HepG2 (cell line): ENCODE data around the gene GMPPB. TPM values are rescaled to one million over a fixed set of nuclear protein-coding genes. Genes with fewer than 3 reads are reported as not detected.

Experiments used
- ATAC-seq: fragments of 200-7000 bp; cut with Tn5 transposase; 3 replicates; pipeline ENCODE4 v1.9.1; 2020; ENCODE audit warnings: mild to moderate bottlenecking, moderate library complexity
- BruUV-seq: library from RNA; stranded (reverse); fragments of 400-500 nt; replicated peaks from 2 replicates; lab custom pipeline; 2021; lab: Mats Ljungman, UMichigan
- CTCF ChIA-PET: fragments of 300-600 bp; formaldehyde crosslinking; extraction: SDS; loops from one replicate; lab custom pipeline; 2021; ENCODE audit warnings: low total read pairs, inconsistent platforms, low intra/inter-chr PET ratio; lab: Yijun Ruan, JAX
- POLR2A ChIA-PET: fragments of 350-600 bp; sonication (Branson Sonifier 250); formaldehyde crosslinking; loops from one replicate; lab custom pipeline; 2020; ENCODE audit warnings: antibody characterized with exemption, inconsistent platforms; lab: Yijun Ruan, JAX
- DNase-seq: peaks from one replicate; pipeline ENCODE4 v3.0.0-alpha.2; 2015; ENCODE audit warnings: low spot score
- FAIRE-seq: peaks from 3 replicates; lab custom pipeline; 2011; peaks lifted over from hg19 to GRCh38; lab: Jason Lieb, UNC
- H2AFZ ChIP-seq: one replicate; pipeline ENCODE4 v1.6.1; 2011; ENCODE audit warnings: low read length, inconsistent platforms
- H3K27ac ChIP-seq: fragments of 300-600 bp; 3 replicates; pipeline ENCODE4 v1.8.0; 2011; ENCODE audit warnings: mixed run types, mild to moderate bottlenecking, mixed read lengths, low read length, inconsistent platforms; ENCODE audit not compliant: insufficient read depth; ENCODE audit errors: extremely low read length
- H3K27me3 ChIP-seq, 2 experiments: fragments of 200-600 bp in 1 of 2; 2 replicates in 1 of 2; 3 replicates in 1 of 2; pipeline versions ENCODE4 v1.6.0 to v1.8.0; 2011; ENCODE audit warnings: low read length in 2 of 2, mild to moderate bottlenecking in 2 of 2, moderate library complexity in 2 of 2, inconsistent platforms in 1 of 2; ENCODE audit not compliant: insufficient read depth in 2 of 2, control insufficient read depth in 1 of 2
- H3K36me3 ChIP-seq, 2 experiments: fragments of 200-600 bp in 1 of 2; replicated peaks in 1 of 2; 2 replicates in 1 of 2; 3 replicates in 1 of 2; pipeline versions ENCODE4 v1.5.1 to v1.8.0; 2011; ENCODE audit warnings: low read length in 2 of 2, inconsistent platforms in 1 of 2; ENCODE audit not compliant: insufficient read depth in 2 of 2, control insufficient read depth in 1 of 2
- H3K4me1 ChIP-seq: 2 replicates; pipeline ENCODE4 v1.5.1; 2012; ENCODE audit warnings: low read length, inconsistent platforms; ENCODE audit not compliant: insufficient read depth
- H3K4me2 ChIP-seq: 2 replicates; pipeline ENCODE4 v1.6.0; 2011; ENCODE audit warnings: low read depth, low read length, inconsistent platforms
- H3K4me3 ChIP-seq, 3 experiments: fragments of 200-600 bp in 1 of 3; sonication (generic), shearing (Covaris generic) in 1 of 3; replicated peaks in 1 of 3; 2 replicates each; pipeline ENCODE4 v1.5.1; 2011 to 2016; ENCODE audit warnings: low read length in 3 of 3, inconsistent platforms in 2 of 3, low read depth in 2 of 3, mild to moderate bottlenecking in 2 of 3, control low read depth in 1 of 3, mixed read lengths in 1 of 3; ENCODE audit not compliant: insufficient read depth in 1 of 3
- H3K79me2 ChIP-seq: one replicate; pipeline ENCODE4 v1.6.1; 2011; ENCODE audit warnings: low read length, inconsistent platforms; ENCODE audit not compliant: insufficient read depth
- H3K9ac ChIP-seq: 2 replicates; pipeline ENCODE4 v1.6.0; 2011; ENCODE audit warnings: mild to moderate bottlenecking, low read depth, low read length, inconsistent platforms; ENCODE audit not compliant: insufficient read depth
- H3K9me3 ChIP-seq: 2 replicates; pipeline ENCODE4 v1.5.1; 2012; ENCODE audit warnings: mild to moderate bottlenecking, low read length
- H4K20me1 ChIP-seq: 2 replicates; pipeline ENCODE4 v1.6.0; 2011; ENCODE audit warnings: inconsistent platforms, mild to moderate bottlenecking, low read length, moderate library complexity; ENCODE audit not compliant: insufficient read depth
- CBX2 ChIP-seq, 2 experiments: fragments of 200-600 bp in 1 of 2; sonication (generic); formaldehyde crosslinking in 1 of 2; IDR thresholded peaks; 2 replicates each; pipeline versions ENCODE4 v1.7.0 to v1.8.1; 2018 to 2022; ENCODE audit warnings: low read depth in 2 of 2, low read length in 1 of 2, mild to moderate bottlenecking in 1 of 2, missing genetic modification reagents in 1 of 2
- DRAP1 ChIP-seq: IDR thresholded peaks from 2 replicates; pipeline ENCODE4 v1.6.1; 2016; ENCODE audit warnings: missing genetic modification reagents, missing compliant biosample characterization
- NFE2L1 ChIP-seq: sonication (generic); formaldehyde crosslinking; IDR thresholded peaks from 2 replicates; pipeline ENCODE4 v1.4.0; 2020; ENCODE audit warnings: missing genetic modification reagents, mild to moderate bottlenecking, borderline replicate concordance
- NFRKB ChIP-seq: fragments of 450-650 bp; IDR thresholded peaks from 2 replicates; pipeline ENCODE4 v1.6.1; 2017
- STAT5B ChIP-seq: sonication (generic); formaldehyde crosslinking; IDR thresholded peaks from 2 replicates; pipeline ENCODE4 v1.4.0; 2020; ENCODE audit warnings: missing genetic modification reagents
- ZNF121 ChIP-seq: sonication (generic); formaldehyde crosslinking; IDR thresholded peaks from 2 replicates; pipeline ENCODE4 v1.5.0; 2020; ENCODE audit warnings: mild to moderate bottlenecking, missing genetic modification reagents
- ZNF263 ChIP-seq: sonication (generic); formaldehyde crosslinking; IDR thresholded peaks from 2 replicates; pipeline ENCODE4 v1.4.0; 2020; ENCODE audit warnings: missing genetic modification reagents
- ZNF549 ChIP-seq: sonication (generic); formaldehyde crosslinking; IDR thresholded peaks from 2 replicates; pipeline ENCODE4 v1.5.0; 2020; ENCODE audit warnings: missing genetic modification reagents
- ZNF777 ChIP-seq: sonication (generic); formaldehyde crosslinking; IDR thresholded peaks from 2 replicates; pipeline ENCODE4 v1.4.0; 2020; ENCODE audit warnings: missing genetic modification reagents
- WGBS: methylation state at CpG from one replicate; pipeline ENCODE4 v1.1.6; 2017; ENCODE audit warnings: low lambda C conversion rate; 5-methylcytosine and 5-hydroxymethylcytosine counted together
- in situ Hi-C: cut with HindIII; loops from 2 replicates; pipeline ENCODE4 v1.10.0; 2017; ENCODE audit warnings: low pct_unique_long_range_greater_than_20kb; ENCODE audit not compliant: extremely low pct_ligation_motif_present
- intact Hi-C: fragments of 100-400 bp; cut with micrococcal nuclease; formaldehyde crosslinking; loops from one replicate; pipeline ENCODE4 v1.10.0; 2022; ENCODE audit not compliant: unreplicated experiment
- polyA plus RNA-seq, 8 experiments: library from polyadenylated mRNA; depleted of rRNA in 3 of 8; stranded (reverse) in 7 of 8; unstranded in 1 of 8; fragments of >200 nt; fragmentation: Illumina TruSeq in 4 of 8; extraction: Trizol in 4 of 8; gene quantifications; 2 replicates each; pipeline versions ENCODE4 v1.2.1 to v1.2.3, GENCODE V29; 2011 to 2016; ENCODE audit warnings: low read depth in 4 of 8, missing spikeins in 1 of 8, mixed read lengths in 1 of 8; ENCODE audit not compliant: insufficient read depth in 1 of 8
- total RNA-seq, 5 experiments: library from RNA; depleted of rRNA; stranded (reverse); fragments of >200 nt; fragmentation: Illumina TruSeq; extraction: Trizol; gene quantifications; 2 replicates each; pipeline ENCODE4 v1.2.3, GENCODE V29; 2016; ENCODE audit warnings: low read depth in 1 of 5

The GMPPB gene
- total and polyA plus RNA-seq, 2 of the 13 experiments (the other 11 are each of a cell fraction or from before 2014, with no cell fraction given) = 6.5 to 23.1 TPM

GRCh38 chr3:49729966-49730609 lies 6.3 kb upstream of the GMPPB start:
- Histone ChIP-seq H4K20me1 (no peaks in the 10 kb centered on the region), H3K27ac (no peak overlapping the region), H3K9ac (no peak overlapping the region), H3K79me2 (no peaks in the 10 kb centered on the region), H3K4me1 (peaks cover 17% of the 10 kb centered on the region), H3K36me3 (peaks cover 19 to 60% of the 10 kb centered on the region in 2 experiments), H3K4me2 (no peak overlapping the region), H3K27me3 (no peaks in the 10 kb centered on the region), H3K4me3 (no peak overlapping the region), H2AFZ (no peak overlapping the region), H3K9me3 (no peaks in the 10 kb centered on the region)
- DNase-seq (no peak), FAIRE-seq (no peak), ATAC-seq (no peak)
- CTCF ChIA-PET = no interaction called here
- WGBS = 98% methylated on average over 4 of the region's 4 CpGs
- in situ Hi-C loops = no loop called here
- no TSS peak for BruUV-seq
- TF ChIP-seq CBX2 (IDR thresholded peaks at IDR 0.05; ENCODE audit: low read depth, low read length) = no peak
- TF ChIP-seq CBX2 (CRISPR knock-in tag; IDR thresholded peaks at IDR 0.05; ENCODE audit: low read depth) = no peak
- no peak for TF ChIP-seq NFE2L1 (CRISPR knock-in tag)
- TF ChIP-seq STAT5B (CRISPR knock-in tag) = no peak
- no peak for TF ChIP-seq ZNF549 (CRISPR knock-in tag)
- no peak for TF ChIP-seq NFRKB
- TF ChIP-seq ZNF263 (CRISPR knock-in tag) = no peak
- TF ChIP-seq ZNF121 (CRISPR knock-in tag) = no peak
- POLR2A ChIA-PET = interaction anchor here (0.7 kb wide), 1 partner anchor 56 kb away, joined by 3 read pairs; the partner anchor contains the start of gene IP6K1
- intact Hi-C loops = loop anchor here (5.0 kb wide), 1 partner anchor 57 kb away; the partner anchor contains the start of gene IP6K1

GRCh38 chr3:49727924-49728361 lies 4.2 kb upstream of the GMPPB start:
- intact Hi-C loops = no loop called here

More at GRCh38 chr3:49727924-49728361, 4.2 kb upstream of the GMPPB start:
- H2AFZ ChIP-seq = no peak overlapping the region
- no peaks in the 10 kb centered on the region for H3K27me3 ChIP-seq
- CTCF ChIA-PET = no interaction called here
- ATAC-seq (no peak), DNase-seq (no peak), FAIRE-seq (no peak)
- POLR2A ChIA-PET = no interaction called here
- H3K27ac ChIP-seq = no peak overlapping the region
- BruUV-seq = no TSS peak
- peaks cover 16 to 45% of the 10 kb centered on the region in 2 experiments for H3K36me3 ChIP-seq
- no peak overlapping the region for H3K4me2 ChIP-seq
- H3K4me1 ChIP-seq = peaks cover 19% of the 10 kb centered on the region
- no peak overlapping the region for H3K4me3 ChIP-seq
- H4K20me1 ChIP-seq = no peaks in the 10 kb centered on the region
- peaks cover 6% of the 10 kb centered on the region for H3K79me2 ChIP-seq
- no peak for TF ChIP-seq DRAP1 (CRISPR knock-in tag)
- TF ChIP-seq ZNF777 = no peak
- WGBS = 97% methylated on average over 15 of the region's 15 CpGs
- in situ Hi-C loops = no loop called here
- H3K9me3 ChIP-seq = no peaks in the 10 kb centered on the region
- H3K9ac ChIP-seq = no peak overlapping the region
